GM23248 (cell line): Measurements from ENCODE around the gene PTGES3. TPM values are rescaled to one million over a fixed set of nuclear protein-coding genes. Genes with fewer than 3 reads are reported as not detected.

Experiments used
- DNase-seq: peaks from one replicate; pipeline ENCODE4 v3.0.0-alpha.2; 2015
- H2AFZ ChIP-seq: fragments of 200-600 bp; sonication (generic); 2 replicates; pipeline ENCODE4 v1.6.1; 2016; ENCODE audit warnings: antibody characterized with exemption
- H3F3A ChIP-seq: fragments of 200-600 bp; sonication (generic); 2 replicates; pipeline ENCODE4 v1.6.1; 2016; ENCODE audit warnings: mild to moderate bottlenecking, antibody characterized with exemption, mixed run types; ENCODE audit not compliant: insufficient read depth
- H3K27ac ChIP-seq: fragments of 200-600 bp; sonication (generic); 2 replicates; pipeline ENCODE4 v1.5.1; 2016; ENCODE audit warnings: mild to moderate bottlenecking
- H3K27me3 ChIP-seq: fragments of 200-600 bp; sonication (generic); replicated peaks from 2 replicates; pipeline ENCODE4 v1.6.1; 2016; ENCODE audit warnings: mild to moderate bottlenecking; ENCODE audit not compliant: insufficient read depth
- H3K36me3 ChIP-seq: fragments of 200-600 bp; sonication (generic); 2 replicates; pipeline ENCODE4 v1.6.1; 2016; ENCODE audit warnings: low read depth, mild to moderate bottlenecking
- H3K4me1 ChIP-seq: fragments of 200-600 bp; sonication (generic); 2 replicates; pipeline ENCODE4 v1.6.1; 2016; ENCODE audit warnings: mild to moderate bottlenecking; ENCODE audit not compliant: insufficient read depth
- H3K4me2 ChIP-seq: fragments of 200-600 bp; sonication (generic); one replicate; pipeline ENCODE4 v1.6.1; 2016; ENCODE audit warnings: mild to moderate bottlenecking; ENCODE audit not compliant: unreplicated experiment
- H3K4me3 ChIP-seq: fragments of 200-600 bp; sonication (generic); 2 replicates; pipeline ENCODE4 v1.5.1; 2016; ENCODE audit warnings: mild to moderate bottlenecking
- H3K79me2 ChIP-seq: fragments of 200-600 bp; sonication (generic); 2 replicates; pipeline ENCODE4 v1.6.1; 2016; ENCODE audit warnings: mild to moderate bottlenecking; ENCODE audit not compliant: insufficient read depth
- H3K9ac ChIP-seq: fragments of 200-600 bp; sonication (generic); 2 replicates; pipeline ENCODE4 v1.6.1; 2016; ENCODE audit warnings: mild to moderate bottlenecking
- H3K9me2 ChIP-seq: fragments of 200-600 bp; sonication (generic); 2 replicates; pipeline ENCODE4 v1.6.1; 2016; ENCODE audit warnings: mixed run types, mild to moderate bottlenecking, moderate library complexity; ENCODE audit not compliant: insufficient read depth
- H3K9me3 ChIP-seq: fragments of 200-600 bp; sonication (generic); one replicate; pipeline ENCODE4 v1.6.1; 2017; ENCODE audit warnings: low read depth
- H4K20me1 ChIP-seq: fragments of 200-600 bp; sonication (generic); 2 replicates; pipeline ENCODE4 v1.6.0; 2016; ENCODE audit not compliant: insufficient read depth
- EZH2 ChIP-seq: fragments of 200-600 bp; sonication (generic); IDR thresholded peaks from 2 replicates; pipeline ENCODE4 v1.6.1; 2018; ENCODE audit warnings: antibody characterized with exemption, mild to moderate bottlenecking; ENCODE audit not compliant: insufficient read depth, poor library complexity, severe bottlenecking
- EZH2phosphoT487 ChIP-seq: fragments of 200-600 bp; sonication (generic); IDR thresholded peaks from 2 replicates; pipeline ENCODE4 v1.6.1; 2018; ENCODE audit warnings: antibody characterized with exemption, moderate library complexity, mild to moderate bottlenecking, low read depth; ENCODE audit not compliant: insufficient read depth
- WGBS, 2 experiments: methylation state at CpG; one replicate each; pipeline ENCODE4 v1.1.6; 2015 to 2017; ENCODE audit warnings: low lambda C conversion rate in 2 of 2, low coverage in 1 of 2; ENCODE audit errors: missing lambda C conversion rate in 2 of 2; 5-methylcytosine and 5-hydroxymethylcytosine counted together
- in situ Hi-C: fragments of 300-500 bp; cut with MboI; formaldehyde crosslinking; loops from 2 replicates; pipeline ENCODE4 v1.15.0; 2020
- polyA plus RNA-seq: library from polyadenylated mRNA; unstranded; fragments of >200 nt; fragmentation: Nextera tagmentation; extraction: Ambion mirVana; gene quantifications from 2 replicates; pipeline ENCODE4 v1.2.1, GENCODE V29; 2016
- total RNA-seq: library from RNA; depleted of rRNA; stranded (reverse); fragments of >200 nt; shearing (Covaris generic); gene quantifications from 2 replicates; pipeline ENCODE4 v1.2.3, GENCODE V29; 2014

Gene PTGES3
- total and polyA plus RNA-seq, 2 experiments from 2014 or later = 79.9 to 237 TPM

GRCh38 chr12:56636675-56637540, 51.2 kb downstream of the PTGES3 start:
- Histone ChIP-seq H3K4me1 (peaks cover 28% of the 10 kb centered on the region), H3K36me3 (peaks cover 42% of the 10 kb centered on the region), H3K27me3 (no peaks in the 10 kb centered on the region), H3K27ac (peak overlapping the region; percentile 87), H3K79me2 (peaks cover 71% of the 10 kb centered on the region), H3K9me3 (no peaks in the 10 kb centered on the region), H3K9ac (peak overlapping the region; percentile 83), H3K9me2 (no peaks in the 10 kb centered on the region), H3K4me3 (peak overlapping the region; percentile 81), H3F3A (peaks cover 38% of the 10 kb centered on the region), H3K4me2 (peak overlapping the region; percentile 83), H4K20me1 (no peaks in the 10 kb centered on the region; the same call in 1 of the 2 replicates), H2AFZ (peak overlapping the region; percentile 76)
- WGBS, 2 experiments = 1 to 2% methylated on average over 12 of the region's 12 CpGs
- peak; percentile 100 for DNase-seq
- TF ChIP-seq EZH2phosphoT487 (no peak), EZH2 (no peak)
- in situ Hi-C loops = no loop called here

- peaks cover 71% of the 10 kb centered on the region for H3K79me2 ChIP-seq
- H3K27me3 ChIP-seq = no peaks in the 10 kb centered on the region
- no peak for TF ChIP-seq EZH2
- TF ChIP-seq EZH2phosphoT487 = no peak
- in situ Hi-C loops = no loop called here
- H3K4me3 ChIP-seq = peak overlapping the region; percentile 81
- H3K4me1 ChIP-seq = peaks cover 34% of the 10 kb centered on the region
- peak; percentile 93 for DNase-seq
- peaks cover 38% of the 10 kb centered on the region for H3F3A ChIP-seq
- H3K4me2 ChIP-seq = peak overlapping the region; percentile 83
- H3K9me3 ChIP-seq = no peaks in the 10 kb centered on the region
- peak overlapping the region; percentile 76 for H2AFZ ChIP-seq
- H3K9me2 ChIP-seq = no peaks in the 10 kb centered on the region
- no peaks in the 10 kb centered on the region; the same call in 1 of the 2 replicates for H4K20me1 ChIP-seq
- peak overlapping the region; percentile 87 for H3K27ac ChIP-seq
- 1% methylated on average over 14 to 20 of the region's 20 CpGs for WGBS, 2 experiments
- peaks cover 33% of the 10 kb centered on the region for H3K36me3 ChIP-seq
- H3K9ac ChIP-seq = peak overlapping the region; percentile 83
Measured at GRCh38 chr12:56635806-56636674, 52.0 kb downstream of the PTGES3 start.

DNA sequence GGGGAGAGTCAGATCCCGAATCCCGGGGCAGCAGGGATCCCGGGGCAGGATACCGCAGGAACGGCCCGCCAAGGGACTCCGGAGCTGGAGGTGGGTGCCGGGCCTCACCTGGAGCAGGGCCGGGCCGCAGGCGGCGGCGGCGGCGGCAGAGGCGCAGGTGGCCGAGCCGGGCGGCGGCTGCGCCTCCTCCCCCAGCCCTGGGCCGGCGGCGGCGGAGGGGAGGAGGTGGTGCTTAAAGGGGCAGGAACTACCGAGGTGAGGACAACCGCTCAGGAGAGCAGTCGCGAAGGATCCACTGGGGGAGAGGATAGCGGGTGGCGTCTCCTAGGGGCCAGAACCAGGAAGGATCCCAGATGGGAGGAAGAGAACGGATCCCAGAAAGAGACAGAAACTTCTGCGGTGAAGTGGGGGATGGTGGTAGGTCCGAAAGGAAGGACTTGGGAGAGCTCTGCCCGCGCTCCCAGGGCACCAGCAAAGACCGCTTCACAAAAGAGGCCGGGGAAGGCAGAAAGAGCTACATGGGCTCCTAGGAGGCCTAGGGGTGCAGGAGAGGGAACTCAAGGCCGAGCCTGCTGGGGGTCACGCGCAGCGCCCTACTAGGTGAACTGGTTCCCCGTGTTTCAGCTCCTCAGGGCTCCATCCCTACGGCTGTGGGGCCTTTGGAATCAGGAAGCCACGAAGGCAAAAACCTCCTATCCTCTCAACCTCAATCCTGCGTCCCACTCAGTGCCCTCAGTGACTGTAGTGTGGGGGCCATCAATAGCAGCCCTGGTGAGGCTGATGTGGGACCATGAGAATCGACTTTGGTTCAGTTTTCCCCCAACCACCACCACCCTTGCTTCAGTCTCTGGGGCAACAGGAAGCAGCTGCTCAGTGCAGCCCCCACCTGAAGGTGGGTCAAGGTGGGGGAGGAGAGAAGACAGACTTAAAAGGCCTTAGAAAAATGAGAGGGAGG, 53.0 kb downstream of the PTGES3 start:
- Histone ChIP-seq H3K79me2 (peaks cover 71% of the 10 kb centered on the region), H3K9me3 (no peaks in the 10 kb centered on the region), H3K27me3 (no peaks in the 10 kb centered on the region), H3K4me2 (peak overlapping the region; percentile 83), H3K36me3 (peaks cover 27% of the 10 kb centered on the region), H2AFZ (peak overlapping the region; percentile 76), H4K20me1 (no peaks in the 10 kb centered on the region; the same call in 1 of the 2 replicates), H3K9me2 (no peaks in the 10 kb centered on the region), H3K27ac (peak overlapping the region; percentile 87), H3F3A (peaks cover 42% of the 10 kb centered on the region), H3K9ac (peak overlapping the region; percentile 83), H3K4me1 (peaks cover 43% of the 10 kb centered on the region), H3K4me3 (peak overlapping the region; percentile 81)
- in situ Hi-C loops = no loop called here
- 1 to 2% methylated on average over 40 to 47 of the region's 47 CpGs for WGBS, 2 experiments
- DNase-seq = peak; percentile 88
- TF ChIP-seq EZH2phosphoT487 (no peak), EZH2 (no peak)
